Panc1 (cell line): ENCODE results near the gene MT4. TPM values are rescaled to one million over a fixed set of nuclear protein-coding genes. Genes with fewer than 3 reads are reported as not detected.

Experiments
- ATAC-seq: fragments of 200-7000 bp; cut with Tn5 transposase; 2 replicates; pipeline ENCODE4 v1.9.1; 2020; ENCODE audit warnings: mild to moderate bottlenecking, moderate library complexity
- BruUV-seq: library from RNA; stranded (reverse); fragments of 400-500 nt; replicated peaks from 2 replicates; lab custom pipeline; 2021; lab: Mats Ljungman, UMichigan
- CTCF ChIA-PET: fragments of 300-600 bp; sonication (Branson Sonifier 250); formaldehyde crosslinking; loops from one replicate; lab custom pipeline; 2022; ENCODE audit warnings: antibody characterized with exemption; lab: Charles Lee
- POLR2A ChIA-PET: fragments of 300-600 bp; sonication (Branson Sonifier 250); formaldehyde crosslinking; loops from one replicate; lab custom pipeline; 2022; ENCODE audit warnings: antibody characterized with exemption; lab: Charles Lee
- DNase-seq: peaks from one replicate; pipeline ENCODE4 v3.0.0-alpha.2; 2010; ENCODE audit warnings: low read depth, low spot score
- H3K27ac ChIP-seq: 2 replicates; pipeline ENCODE4 v1.5.1; 2011; ENCODE audit warnings: mild to moderate bottlenecking, low read length, inconsistent platforms
- H3K27me3 ChIP-seq: fragments of 200-500 bp; sonication (Bioruptor generic); 2 replicates; pipeline ENCODE4 v1.6.0; 2014; ENCODE audit warnings: low read length, inconsistent platforms; ENCODE audit not compliant: control insufficient read depth, insufficient read depth
- H3K36me3 ChIP-seq: fragments of 200-500 bp; sonication (Bioruptor generic); 2 replicates; pipeline ENCODE4 v1.5.1; 2014; ENCODE audit warnings: inconsistent platforms, mild to moderate bottlenecking, low read length, moderate library complexity; ENCODE audit not compliant: control insufficient read depth, insufficient read depth
- H3K4me1 ChIP-seq: 2 replicates; pipeline ENCODE4 v1.5.1; 2011; ENCODE audit warnings: inconsistent platforms, mild to moderate bottlenecking, low read length, moderate library complexity; ENCODE audit not compliant: control insufficient read depth, insufficient read depth
- H3K4me3 ChIP-seq, 2 experiments: 2 replicates each; pipeline ENCODE4 v1.5.1; 2011 to 2012; ENCODE audit warnings: low read depth in 2 of 2, low read length in 2 of 2, mild to moderate bottlenecking in 2 of 2, inconsistent platforms in 1 of 2, moderate library complexity in 1 of 2
- H3K9me3 ChIP-seq: fragments of 200-500 bp; sonication (Bioruptor generic); 2 replicates; pipeline ENCODE4 v1.5.1; 2014; ENCODE audit warnings: low read depth, mild to moderate bottlenecking, inconsistent platforms, low read length, moderate library complexity; ENCODE audit not compliant: control insufficient read depth, insufficient read depth
- POLR2AphosphoS5 ChIP-seq: IDR thresholded peaks from 2 replicates; pipeline ENCODE4 v1.6.1; 2012; ENCODE audit warnings: mild to moderate bottlenecking, low read depth, low read length, moderate library complexity
- SIN3A ChIP-seq: IDR thresholded peaks from 2 replicates; pipeline ENCODE4 v1.6.1; 2012; ENCODE audit warnings: low read depth, mild to moderate bottlenecking, low read length, moderate library complexity, borderline replicate concordance; ENCODE audit not compliant: insufficient read depth
- TCF7L2 ChIP-seq: IDR thresholded peaks from 2 replicates; pipeline ENCODE4 v1.6.1; 2011; ENCODE audit warnings: mild to moderate bottlenecking, low read depth, low read length, inconsistent platforms
- in situ Hi-C: cut with HindIII; loops from 2 replicates; pipeline ENCODE4 v1.10.0; 2016; ENCODE audit warnings: low sequenced_read_pairs, low pct_unique_long_range_greater_than_20kb
- intact Hi-C: fragments of 100-400 bp; cut with micrococcal nuclease; formaldehyde crosslinking; loops from one replicate; pipeline ENCODE4 v1.10.0; 2022; ENCODE audit not compliant: unreplicated experiment
- total RNA-seq: library from RNA; stranded (reverse); gene quantifications from one replicate; pipeline ENCODE4 v1.2.1, GENCODE V29; 2021; ENCODE audit not compliant: unreplicated experiment
- TF ChIP-seq, protein P1 (sequence below): fragments of 450-650 bp; IDR thresholded peaks from 2 replicates; pipeline ENCODE4 v1.5.1; 2017; ENCODE audit warnings: mild to moderate bottlenecking
- TF ChIP-seq, protein P2 (sequence below), 2 experiments: IDR thresholded peaks; 2 replicates each; pipeline ENCODE4 v1.6.1; 2011 to 2012; ENCODE audit warnings: low read depth in 2 of 2, control low read depth in 1 of 2, low read length in 1 of 2, mild to moderate bottlenecking in 1 of 2, moderate library complexity in 1 of 2; ENCODE audit not compliant: insufficient read depth in 1 of 2

MT4 gene
- total RNA-seq, 1 experiment from 2014 or later, result not detected

DNA sequence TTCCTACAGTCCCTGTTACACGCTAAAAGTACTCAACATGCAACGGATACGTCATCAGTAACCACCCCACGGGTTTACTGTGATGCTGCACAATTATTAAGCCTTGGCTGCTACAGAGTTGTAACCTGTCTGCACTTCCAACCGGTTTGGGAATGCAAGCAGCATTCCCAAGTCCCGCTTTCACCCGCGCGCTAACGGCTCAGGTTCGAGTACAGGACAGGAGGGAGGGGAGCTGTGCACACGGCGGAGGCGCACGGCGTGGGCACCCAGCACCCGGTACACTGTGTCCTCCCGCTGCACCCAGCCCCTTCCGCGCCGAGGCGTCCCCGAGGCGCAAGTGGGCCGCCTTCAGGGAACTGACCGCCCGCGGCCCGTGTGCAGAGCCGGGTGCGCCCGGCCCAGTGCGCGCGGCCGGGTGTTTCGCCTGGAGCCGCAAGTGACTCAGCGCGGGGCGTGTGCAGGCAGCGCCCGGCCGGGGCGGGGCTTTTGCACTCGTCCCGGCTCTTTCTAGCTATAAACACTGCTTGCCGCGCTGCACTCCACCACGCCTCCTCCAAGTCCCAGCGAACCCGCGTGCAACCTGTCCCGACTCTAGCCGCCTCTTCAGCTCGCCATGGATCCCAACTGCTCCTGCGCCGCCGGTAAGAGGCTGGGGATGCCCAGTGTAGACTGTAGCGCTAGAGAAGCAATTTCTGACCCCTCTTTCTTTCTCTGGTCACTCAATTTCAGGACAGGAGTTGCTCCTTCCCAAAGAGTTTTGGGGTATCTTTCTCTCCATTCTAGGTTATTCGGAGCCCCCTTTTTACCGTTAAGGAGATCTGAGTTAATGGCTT is 43.4 kb downstream of the MT4 start, which contains the start of gene MT2A:
Gene MT2A, plus strand, starts transcription at position 542 of the 833 bp plus-strand sequence. Its CDS starts 72 bp downstream, at position 614.
- H3K9me3 ChIP-seq, result no peaks in the 10 kb centered on the region
- in situ Hi-C loops (no loop called here), intact Hi-C loops (loop anchor here (5.0 kb wide), 1 partner anchor 94 kb away; no protein-coding TSS in a partner anchor)
- peak within 1 kb of the TSS; percentile 95 for H3K27ac ChIP-seq
- ATAC-seq (peak; percentile 77), DNase-seq (no peak)
- CTCF ChIA-PET, result interaction anchor here (0.7 to 1.0 kb wide), 3 partner anchors 9 to 17 kb away, joined by 3 read pairs; partner anchors contain the start of gene MT1E
- H3K36me3 ChIP-seq, result peaks cover 3% of the 10 kb centered on the region; the same call in 1 of the 2 replicates
- no peaks in the 10 kb centered on the region for H3K27me3 ChIP-seq
- peak within 1 kb of the TSS; percentile 78 to 87 for H3K4me3 ChIP-seq
- POLR2A ChIA-PET, result interaction anchor here (0.7 kb wide), 2 partner anchors 12 to 19 kb away, joined by 3 to 4 read pairs; no protein-coding TSS in a partner anchor
- TSS peak; percentile 60 for BruUV-seq
- H3K4me1 ChIP-seq, result peaks cover 62% of the 10 kb centered on the region
- TF ChIP-seq, protein P1, sequence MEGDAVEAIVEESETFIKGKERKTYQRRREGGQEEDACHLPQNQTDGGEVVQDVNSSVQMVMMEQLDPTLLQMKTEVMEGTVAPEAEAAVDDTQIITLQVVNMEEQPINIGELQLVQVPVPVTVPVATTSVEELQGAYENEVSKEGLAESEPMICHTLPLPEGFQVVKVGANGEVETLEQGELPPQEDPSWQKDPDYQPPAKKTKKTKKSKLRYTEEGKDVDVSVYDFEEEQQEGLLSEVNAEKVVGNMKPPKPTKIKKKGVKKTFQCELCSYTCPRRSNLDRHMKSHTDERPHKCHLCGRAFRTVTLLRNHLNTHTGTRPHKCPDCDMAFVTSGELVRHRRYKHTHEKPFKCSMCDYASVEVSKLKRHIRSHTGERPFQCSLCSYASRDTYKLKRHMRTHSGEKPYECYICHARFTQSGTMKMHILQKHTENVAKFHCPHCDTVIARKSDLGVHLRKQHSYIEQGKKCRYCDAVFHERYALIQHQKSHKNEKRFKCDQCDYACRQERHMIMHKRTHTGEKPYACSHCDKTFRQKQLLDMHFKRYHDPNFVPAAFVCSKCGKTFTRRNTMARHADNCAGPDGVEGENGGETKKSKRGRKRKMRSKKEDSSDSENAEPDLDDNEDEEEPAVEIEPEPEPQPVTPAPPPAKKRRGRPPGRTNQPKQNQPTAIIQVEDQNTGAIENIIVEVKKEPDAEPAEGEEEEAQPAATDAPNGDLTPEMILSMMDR, result no peak
- peak; percentile 92 for TF ChIP-seq POLR2AphosphoS5
- peak; percentile 39; the same call in 1 of the 2 replicates for TF ChIP-seq TCF7L2
- TF ChIP-seq SIN3A, result peak; percentile 77; the same call in 1 of the 2 replicates

DNA sequence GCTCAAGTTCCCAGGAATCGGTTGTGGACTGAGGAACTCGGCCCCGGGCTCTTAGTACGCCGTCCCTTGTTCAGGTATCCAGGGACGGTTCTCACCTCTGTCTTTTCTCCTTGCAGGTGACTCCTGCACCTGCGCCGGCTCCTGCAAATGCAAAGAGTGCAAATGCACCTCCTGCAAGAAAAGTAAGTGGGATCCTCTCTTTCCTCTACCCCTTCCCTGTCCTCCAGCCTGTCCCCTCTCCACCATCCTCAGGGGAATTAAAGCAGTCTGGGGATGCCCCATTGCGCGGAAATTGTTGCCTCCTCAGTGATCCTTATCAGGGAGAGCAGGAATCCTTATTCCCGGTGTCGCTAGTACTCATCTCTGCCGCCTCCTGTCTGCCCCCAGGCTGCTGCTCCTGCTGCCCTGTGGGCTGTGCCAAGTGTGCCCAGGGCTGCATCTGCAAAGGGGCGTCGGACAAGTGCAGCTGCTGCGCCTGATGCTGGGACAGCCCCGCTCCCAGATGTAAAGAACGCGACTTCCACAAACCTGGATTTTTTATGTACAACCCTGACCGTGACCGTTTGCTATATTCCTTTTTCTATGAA is 44.1 kb downstream of the MT4 start:
- ChIA-PET CTCF (interaction anchor here (1.0 kb wide), 1 partner anchor 17 kb away, joined by 3 read pairs; the partner anchor contains the start of gene MT1E), POLR2A (no interaction called here)
- DNase-seq, result no peak
- ATAC-seq, result no peak
- H3K4me1 ChIP-seq, result peaks cover 65% of the 10 kb centered on the region
- in situ Hi-C loops (no loop called here), intact Hi-C loops (loop anchor here (5.0 kb wide), 1 partner anchor 93 kb away; no protein-coding TSS in a partner anchor)
- TF ChIP-seq POLR2AphosphoS5, result no peak
- TF ChIP-seq TCF7L2, result 0 out of 2 replicates have a peak, but pooled peaks have one; percentile 15
- no peaks in the 10 kb centered on the region for H3K9me3 ChIP-seq
- no peaks in the 10 kb centered on the region for H3K27me3 ChIP-seq
- TSS peak; percentile 100 for BruUV-seq
- H3K4me3 ChIP-seq, result peak overlapping the region; percentile 78 to 87
- peaks cover 3% of the 10 kb centered on the region; the same call in 1 of the 2 replicates for H3K36me3 ChIP-seq
- peak overlapping the region; percentile 94 for H3K27ac ChIP-seq

DNA sequence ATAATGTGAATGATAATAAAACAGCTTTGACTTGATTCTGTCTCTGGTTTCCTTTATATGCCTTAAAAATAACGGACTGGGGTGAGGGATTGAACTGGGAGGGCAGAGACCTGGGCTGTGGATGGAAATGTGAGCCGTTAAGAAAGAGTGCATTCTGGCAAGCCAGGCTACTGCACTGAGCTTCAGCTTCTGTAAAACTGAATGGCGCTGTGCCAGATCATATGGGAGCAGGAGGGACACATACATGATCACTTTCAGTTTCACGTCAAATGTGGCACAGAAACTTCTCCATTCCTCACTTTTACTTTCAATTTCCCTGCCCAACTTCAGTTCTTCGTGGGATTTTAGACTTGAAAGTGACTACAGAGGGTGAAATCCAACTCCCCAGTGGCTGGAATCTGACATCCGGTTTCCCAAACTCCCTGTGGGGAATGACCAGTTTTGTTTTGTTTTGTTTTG is 44.6 kb downstream of the MT4 start:
- ChIA-PET POLR2A (no interaction called here), CTCF (interaction anchor here (1.0 kb wide), 1 partner anchor 16 kb away, joined by 3 read pairs; the partner anchor contains the start of gene MT1E)
- Histone ChIP-seq H3K4me1 (peaks cover 70% of the 10 kb centered on the region), H3K36me3 (peaks cover 3% of the 10 kb centered on the region; the same call in 1 of the 2 replicates), H3K9me3 (no peaks in the 10 kb centered on the region), H3K27me3 (no peaks in the 10 kb centered on the region), H3K27ac (peak overlapping the region; percentile 94), H3K4me3 (peak overlapping the region; percentile 78 to 87)
- in situ Hi-C loops (no loop called here), intact Hi-C loops (loop anchor here (5.0 kb wide), 1 partner anchor 93 kb away; no protein-coding TSS in a partner anchor)
- DNase-seq (no peak), ATAC-seq (no peak)
- TF ChIP-seq SIN3A (no peak), POLR2AphosphoS5 (no peak), TCF7L2 (no peak)
- TF ChIP-seq, protein P2, sequence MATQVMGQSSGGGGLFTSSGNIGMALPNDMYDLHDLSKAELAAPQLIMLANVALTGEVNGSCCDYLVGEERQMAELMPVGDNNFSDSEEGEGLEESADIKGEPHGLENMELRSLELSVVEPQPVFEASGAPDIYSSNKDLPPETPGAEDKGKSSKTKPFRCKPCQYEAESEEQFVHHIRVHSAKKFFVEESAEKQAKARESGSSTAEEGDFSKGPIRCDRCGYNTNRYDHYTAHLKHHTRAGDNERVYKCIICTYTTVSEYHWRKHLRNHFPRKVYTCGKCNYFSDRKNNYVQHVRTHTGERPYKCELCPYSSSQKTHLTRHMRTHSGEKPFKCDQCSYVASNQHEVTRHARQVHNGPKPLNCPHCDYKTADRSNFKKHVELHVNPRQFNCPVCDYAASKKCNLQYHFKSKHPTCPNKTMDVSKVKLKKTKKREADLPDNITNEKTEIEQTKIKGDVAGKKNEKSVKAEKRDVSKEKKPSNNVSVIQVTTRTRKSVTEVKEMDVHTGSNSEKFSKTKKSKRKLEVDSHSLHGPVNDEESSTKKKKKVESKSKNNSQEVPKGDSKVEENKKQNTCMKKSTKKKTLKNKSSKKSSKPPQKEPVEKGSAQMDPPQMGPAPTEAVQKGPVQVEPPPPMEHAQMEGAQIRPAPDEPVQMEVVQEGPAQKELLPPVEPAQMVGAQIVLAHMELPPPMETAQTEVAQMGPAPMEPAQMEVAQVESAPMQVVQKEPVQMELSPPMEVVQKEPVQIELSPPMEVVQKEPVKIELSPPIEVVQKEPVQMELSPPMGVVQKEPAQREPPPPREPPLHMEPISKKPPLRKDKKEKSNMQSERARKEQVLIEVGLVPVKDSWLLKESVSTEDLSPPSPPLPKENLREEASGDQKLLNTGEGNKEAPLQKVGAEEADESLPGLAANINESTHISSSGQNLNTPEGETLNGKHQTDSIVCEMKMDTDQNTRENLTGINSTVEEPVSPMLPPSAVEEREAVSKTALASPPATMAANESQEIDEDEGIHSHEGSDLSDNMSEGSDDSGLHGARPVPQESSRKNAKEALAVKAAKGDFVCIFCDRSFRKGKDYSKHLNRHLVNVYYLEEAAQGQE (IDR thresholded peaks at IDR 0.05; ENCODE audit: insufficient read depth in 1 of 2, low read depth in 2 of 2, low read length in 1 of 2), result no peak
- TF ChIP-seq, protein P1, result no peak
- no TSS peak for BruUV-seq
